ENCODE measurements around the gene CFL2. TPM values are rescaled to one million over a fixed set of nuclear protein-coding genes. Genes with fewer than 3 reads are reported as not detected.

The CFL2 gene
- total RNA-seq, 1 experiment from 2014 or later = 13.9 TPM

GRCh38 chr14:34711169-34711568 lies 3.2 kb downstream of the CFL2 start:
- WGBS (ENCODE audit: extremely low coverage, insufficient read length, low lambda C conversion rate) = no CpG with 5 or more reads among the region's 3 CpGs
- Histone ChIP-seq H3K4me1 (ENCODE audit: insufficient read depth, low read length) (no peaks in the 10 kb centered on the region), H2BK12ac (ENCODE audit: insufficient read length, low read depth, low read length) (no peak overlapping the region), H4K5ac (ENCODE audit: insufficient read length, low read depth, low read length) (no peak overlapping the region), H3K4me2 (ENCODE audit: insufficient read depth, insufficient read length, low read length) (no peak overlapping the region), H4K91ac (ENCODE audit: insufficient read length, low read depth, low read length) (no peak overlapping the region), H3K23ac (ENCODE audit: insufficient read length, low read depth, low read length) (no peak overlapping the region), H3K18ac (ENCODE audit: insufficient read length, low read depth, low read length) (no peak overlapping the region), H2BK5ac (ENCODE audit: insufficient read length, low read length) (no peak overlapping the region), H3K4ac (ENCODE audit: low read depth, low read length) (no peak overlapping the region), H2BK15ac (ENCODE audit: low read depth, low read length) (no peak overlapping the region), H2AFZ (ENCODE audit: low read length) (no peak overlapping the region), H3K9me3 (ENCODE audit: control insufficient read depth, low read depth, low read length) (no peaks in the 10 kb centered on the region), H2BK120ac (ENCODE audit: low read depth, low read length, poor library complexity, severe bottlenecking) (no peak overlapping the region), H4K20me1 (ENCODE audit: control insufficient read depth, insufficient read depth, insufficient read length) (no peaks in the 10 kb centered on the region), H3K27ac (ENCODE audit: insufficient read length, low read depth, low read length) (no peak overlapping the region), H3K23me2 (ENCODE audit: insufficient read length, low read depth, low read length, poor library complexity, severe bottlenecking) (peaks cover 8% of the 10 kb centered on the region), H2BK20ac (ENCODE audit: low read depth, low read length, poor library complexity, severe bottlenecking) (no peak overlapping the region), H3K79me1 (ENCODE audit: insufficient read depth, low read depth, low read length, poor library complexity, severe bottlenecking) (no peaks in the 10 kb centered on the region), H3K27me3 (ENCODE audit: insufficient read depth, low read length) (no peaks in the 10 kb centered on the region), H3T11ph (ENCODE audit: low read length) (no peak overlapping the region), H3K79me2 (ENCODE audit: insufficient read depth, low read length) (no peaks in the 10 kb centered on the region), H4K8ac (replicated peaks; ENCODE audit: insufficient read length, low read depth, low read length) (no peak overlapping the region), H2AK5ac (ENCODE audit: insufficient read length, low read length) (no peak overlapping the region), H3K14ac (ENCODE audit: insufficient read depth, low read length) (no peak overlapping the region), H3K9ac (ENCODE audit: extremely low read depth, insufficient read length, low read length) (no peak overlapping the region), H3K56ac (ENCODE audit: insufficient read length, low read depth, low read length) (no peak overlapping the region)
- Mint-ChIP-seq H3K4me1 (peaks cover 10 to 11% of the 10 kb centered on the region in 2 experiments), H3K9me3 (no peaks in the 10 kb centered on the region), H3K27me3 (ENCODE audit: low read depth) (peaks cover 13% of the 10 kb centered on the region), H3K27ac (no peak overlapping the region), H3K36me3 (ENCODE audit: insufficient read depth in 1 of 3, low read depth in 3 of 3) (peaks cover 0 to 18% (median 10%) of the 10 kb centered on the region in 3 experiments; a peak in 5 of 7 replicates), H3K4me3 (no peak overlapping the region)
- no peak for TF ChIP-seq CTCF (conservative IDR thresholded peaks at IDR 0.05)
- no peak for DNase-seq

All from H9 (cell line).